Cardiac muscle cell (in vitro differentiated cells and primary cell): Measurements from ENCODE around the gene BRD2. TPM values are rescaled to one million over a fixed set of nuclear protein-coding genes. Genes with fewer than 3 reads are reported as not detected.

Experiments used
- DNase-seq, 2 donors: peaks; one replicate each; pipeline versions ENCODE4 v3.0.0 to v3.0.0-alpha.2; 2010 to 2017; ENCODE audit warnings: low read depth in 1 of 2, low spot score in 1 of 2
- H3K27ac ChIP-seq: fragments of 200-600 bp; sonication (generic); 2 replicates; pipeline ENCODE4 v1.5.1; 2016
- H3K27me3 ChIP-seq: fragments of 200-600 bp; sonication (generic); 2 replicates; pipeline ENCODE4 v1.6.0; 2016; ENCODE audit warnings: control low read depth
- H3K36me3 ChIP-seq: fragments of 200-600 bp; sonication (generic); 2 replicates; pipeline ENCODE4 v1.5.1; 2016; ENCODE audit warnings: control low read depth
- H3K4me1 ChIP-seq: fragments of 200-600 bp; sonication (generic); 2 replicates; pipeline ENCODE4 v1.8.1; 2017; ENCODE audit warnings: low read depth, mild to moderate bottlenecking, mixed run types
- H3K4me3 ChIP-seq: fragments of 200-600 bp; sonication (generic); 2 replicates; pipeline ENCODE4 v1.5.1; 2016; ENCODE audit warnings: mild to moderate bottlenecking
- H3K9me3 ChIP-seq: fragments of 200-600 bp; sonication (generic); 2 replicates; pipeline ENCODE4 v1.5.1; 2017; ENCODE audit warnings: low read depth, mild to moderate bottlenecking, control low read depth
- CTCF ChIP-seq: IDR thresholded peaks from 2 replicates; pipeline ENCODE4 v1.5.1; 2012; ENCODE audit warnings: low read depth, mild to moderate bottlenecking, low read length
- polyA plus RNA-seq: library from polyadenylated mRNA; unstranded; fragments of >200 nt; fragmentation: Nextera tagmentation; extraction: Ambion mirVana; gene quantifications from 2 replicates; pipeline ENCODE4 v1.2.1, GENCODE V29; 2016
- total RNA-seq: library from RNA; depleted of rRNA; stranded (reverse); fragments of >200 nt; gene quantifications from 2 replicates; pipeline ENCODE4 v1.2.3, GENCODE V29; 2016

The BRD2 gene
- total and polyA plus RNA-seq, 2 experiments from 2014 or later = 137 to 232 TPM

GRCh38 chr6:33021917-33022316 lies 53.5 kb downstream of the BRD2 start:
- Histone ChIP-seq H3K36me3 (no peaks in the 10 kb centered on the region), H3K4me3 (no peak overlapping the region), H3K27ac (no peak overlapping the region), H3K4me1 (no peaks in the 10 kb centered on the region), H3K27me3 (no peaks in the 10 kb centered on the region), H3K9me3 (no peaks in the 10 kb centered on the region)
- no peak for DNase-seq
- no peak for TF ChIP-seq CTCF

GRCh38 chr6:33023536-33023935 lies 55.1 kb downstream of the BRD2 start:
- DNase-seq = no peak
- no peak overlapping the region for H3K4me3 ChIP-seq
- H3K36me3 ChIP-seq = no peaks in the 10 kb centered on the region
- TF ChIP-seq CTCF = no peak
- no peaks in the 10 kb centered on the region for H3K27me3 ChIP-seq
- H3K9me3 ChIP-seq = no peaks in the 10 kb centered on the region
- H3K27ac ChIP-seq = no peak overlapping the region
- no peaks in the 10 kb centered on the region for H3K4me1 ChIP-seq

GRCh38 chr6:33024521-33024920 lies 56.1 kb downstream of the BRD2 start:
- no peaks in the 10 kb centered on the region for H3K27me3 ChIP-seq
- H3K36me3 ChIP-seq = no peaks in the 10 kb centered on the region
- DNase-seq = no peak
- H3K4me1 ChIP-seq = no peaks in the 10 kb centered on the region
- no peak overlapping the region for H3K4me3 ChIP-seq
- no peaks in the 10 kb centered on the region for H3K9me3 ChIP-seq
- no peak for TF ChIP-seq CTCF
- no peak overlapping the region for H3K27ac ChIP-seq

GRCh38 chr6:33028220-33028849 lies 59.9 kb downstream of the BRD2 start:
- DNase-seq = no peak
- Histone ChIP-seq H3K36me3 (no peaks in the 10 kb centered on the region), H3K4me1 (no peaks in the 10 kb centered on the region), H3K27ac (no peak overlapping the region), H3K27me3 (peaks cover 4% of the 10 kb centered on the region), H3K4me3 (no peak overlapping the region), H3K9me3 (no peaks in the 10 kb centered on the region)
- TF ChIP-seq CTCF = no peak

GRCh38 chr6:33029328-33030184 lies 61.2 kb downstream of the BRD2 start:
- H3K36me3 ChIP-seq = no peaks in the 10 kb centered on the region
- no peak for TF ChIP-seq CTCF
- no peak overlapping the region for H3K27ac ChIP-seq
- H3K9me3 ChIP-seq = no peaks in the 10 kb centered on the region
- no peaks in the 10 kb centered on the region for H3K4me1 ChIP-seq
- peaks cover 4% of the 10 kb centered on the region for H3K27me3 ChIP-seq
- DNase-seq = peak; percentile 29 to 52
- no peak overlapping the region for H3K4me3 ChIP-seq
